WTC11 (cell line): ENCODE measurements around the gene LRRC41. TPM values are rescaled to one million over a fixed set of nuclear protein-coding genes. Genes with fewer than 3 reads are reported as not detected.
"Not testable (repeated sequence)": the region's sequence is repeated elsewhere in the genome, so short reads cannot be mapped to it uniquely, and the experiment has no call there.

Experiments used
- ATAC-seq: fragments of 200-7000 bp; cut with Tn5 transposase; 2 replicates; pipeline ENCODE4 v1.10.0; 2021; ENCODE audit warnings: mild to moderate bottlenecking, moderate library complexity
- CTCF ChIA-PET: fragments of 300-600 bp; sonication (Branson Sonifier 250); formaldehyde crosslinking; loops from one replicate; lab custom pipeline; 2021; ENCODE audit warnings: antibody characterized with exemption; lab: Charles Lee
- POLR2A ChIA-PET: fragments of 350-600 bp; sonication (Branson Sonifier 250); formaldehyde crosslinking; loops from one replicate; lab custom pipeline; 2021; ENCODE audit warnings: antibody characterized with exemption; lab: Charles Lee
- DNase-seq: peaks from one replicate; pipeline ENCODE4 v3.0.0; 2021; ENCODE audit warnings: low spot score
- H3K27ac Mint-ChIP-seq: 2 replicates; pipeline ENCODE4 v1.8.0; 2021; ENCODE audit warnings: mixed read lengths
- H3K27me3 Mint-ChIP-seq: 2 replicates; pipeline ENCODE4 v1.8.0; 2021; ENCODE audit warnings: low read depth, mild to moderate bottlenecking, moderate library complexity, mixed read lengths
- H3K36me3 Mint-ChIP-seq: 2 replicates; pipeline ENCODE4 v1.8.0; 2021; ENCODE audit warnings: mixed read lengths
- H3K4me1 Mint-ChIP-seq: 2 replicates; pipeline ENCODE4 v1.8.0; 2022; ENCODE audit warnings: mixed read lengths
- H3K4me3 Mint-ChIP-seq: 2 replicates; pipeline ENCODE4 v1.8.0; 2021; ENCODE audit warnings: mild to moderate bottlenecking, moderate library complexity, mixed read lengths
- H3K9me3 Mint-ChIP-seq: 2 replicates; pipeline ENCODE4 v1.8.0; 2021; ENCODE audit warnings: mixed read lengths
- ATF1 ChIP-seq: sonication (generic); formaldehyde crosslinking; IDR thresholded peaks from 2 replicates; pipeline ENCODE4 v1.8.1; 2023; ENCODE audit warnings: mild to moderate bottlenecking, moderate library complexity, missing genetic modification reagents
- FOXJ3 ChIP-seq: sonication (generic); formaldehyde crosslinking; IDR thresholded peaks from 2 replicates; pipeline ENCODE4 v1.9.0; 2021; ENCODE audit warnings: missing genetic modification reagents, mild to moderate bottlenecking, borderline replicate concordance
- GRHL2 ChIP-seq: fragments of 250-450 bp; sonication (Bioruptor Pico); IDR thresholded peaks from 2 replicates; pipeline ENCODE4 v1.8.0; 2022; ENCODE audit warnings: mild to moderate bottlenecking, moderate library complexity; ENCODE audit not compliant: insufficient replicate concordance, severe bottlenecking
- JUN ChIP-seq: sonication (generic); formaldehyde crosslinking; IDR thresholded peaks from 2 replicates; pipeline ENCODE4 v1.8.0; 2023; ENCODE audit warnings: mild to moderate bottlenecking, missing genetic modification reagents
- NFATC4 ChIP-seq: fragments of 250-450 bp; sonication (Bioruptor Pico); IDR thresholded peaks from 2 replicates; pipeline ENCODE4 v1.9.0; 2021; ENCODE audit warnings: mild to moderate bottlenecking
- NFE2L1 ChIP-seq: sonication (generic); formaldehyde crosslinking; IDR thresholded peaks from 2 replicates; pipeline ENCODE4 v1.8.1; 2023; ENCODE audit warnings: missing genetic modification reagents
- NR1H2 ChIP-seq: sonication (generic); formaldehyde crosslinking; IDR thresholded peaks from 2 replicates; pipeline ENCODE4 v1.9.0; 2021; ENCODE audit warnings: mild to moderate bottlenecking, moderate library complexity, missing genetic modification reagents
- SP1 ChIP-seq: sonication (generic); formaldehyde crosslinking; conservative IDR thresholded peaks from 2 replicates; pipeline ENCODE4 v1.8.1; 2022; ENCODE audit warnings: missing genetic modification reagents
- TCF7 ChIP-seq: sonication (generic); formaldehyde crosslinking; IDR thresholded peaks from 2 replicates; pipeline ENCODE4 v1.8.0; 2022; ENCODE audit warnings: mild to moderate bottlenecking, low read depth, missing genetic modification reagents, moderate library complexity
- TEAD4 ChIP-seq: sonication (generic); formaldehyde crosslinking; IDR thresholded peaks from 2 replicates; pipeline ENCODE4 v1.8.0; 2022; ENCODE audit warnings: mild to moderate bottlenecking, missing genetic modification reagents
- ZNF121 ChIP-seq: sonication (generic); formaldehyde crosslinking; IDR thresholded peaks from 2 replicates; pipeline ENCODE4 v1.8.0; 2023; ENCODE audit warnings: missing genetic modification reagents
- ZNF232 ChIP-seq: sonication (generic); formaldehyde crosslinking; IDR thresholded peaks from 2 replicates; pipeline ENCODE4 v1.8.0; 2022; ENCODE audit warnings: mild to moderate bottlenecking, missing genetic modification reagents
- ZNF396 ChIP-seq: fragments of 250-450 bp; sonication (Bioruptor Pico); IDR thresholded peaks from 2 replicates; pipeline ENCODE4 v1.8.0; 2021; ENCODE audit warnings: mild to moderate bottlenecking, moderate library complexity, borderline replicate concordance
- total RNA-seq: library from RNA; stranded (reverse); gene quantifications from 3 replicates; pipeline ENCODE4 v1.2.3, GENCODE V29; 2021
- TF ChIP-seq, protein P1 (sequence below): fragments of 200-600 bp; IDR thresholded peaks from 2 replicates; pipeline ENCODE4 v1.8.0; 2022; ENCODE audit warnings: antibody characterized with exemption
- TF ChIP-seq, protein P2 (sequence below): sonication (generic); formaldehyde crosslinking; IDR thresholded peaks from 2 replicates; pipeline ENCODE4 v1.8.0; 2022; ENCODE audit warnings: mild to moderate bottlenecking, missing genetic modification reagents
- TF ChIP-seq, protein P3 (sequence below): sonication (generic); formaldehyde crosslinking; IDR thresholded peaks from 2 replicates; pipeline ENCODE4 v1.8.0; 2022; ENCODE audit warnings: missing genetic modification reagents
- TF ChIP-seq, protein P4 (sequence below): fragments of 250-450 bp; sonication (Bioruptor Pico); IDR thresholded peaks from 2 replicates; pipeline ENCODE4 v1.9.0; 2021; ENCODE audit warnings: mild to moderate bottlenecking
- TF ChIP-seq, protein P5 (sequence below): sonication (generic); formaldehyde crosslinking; IDR thresholded peaks from 2 replicates; pipeline ENCODE4 v1.8.1; 2022; ENCODE audit warnings: mild to moderate bottlenecking, missing genetic modification reagents, moderate library complexity, borderline replicate concordance

The LRRC41 gene
- total RNA-seq, 1 experiment from 2014 or later = 46.0 TPM

DNA sequence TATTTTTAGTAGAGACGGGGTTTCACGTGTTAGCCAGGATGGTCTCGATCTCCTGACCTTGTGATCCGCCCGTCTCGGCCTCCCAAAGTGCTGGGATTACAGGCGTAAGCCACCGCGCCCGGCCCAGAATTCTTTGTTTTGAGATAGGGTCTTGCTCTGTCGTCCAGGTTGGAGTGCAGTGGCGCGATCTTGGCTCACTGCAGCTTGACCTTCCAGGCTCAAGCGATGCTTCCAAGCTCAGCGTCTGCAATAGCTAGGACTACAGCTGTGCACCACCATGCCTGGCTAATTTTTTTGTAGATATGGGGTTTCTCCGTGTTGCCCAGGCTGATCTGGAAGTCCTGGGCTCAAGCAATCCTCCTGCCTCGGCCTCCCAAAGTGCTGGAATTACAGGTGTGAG lies 57.3 kb downstream of the LRRC41 start:
- not testable (repeated sequence) for H3K9me3 Mint-ChIP-seq, H3K27ac Mint-ChIP-seq, DNase-seq
- CTCF ChIA-PET = interaction anchor here (0.6 to 5.8 kb wide), 10 partner anchors 12 to 207 kb away, joined by 3 to 126 read pairs (median 5); no protein-coding TSS in a partner anchor
- H3K4me3 Mint-ChIP-seq = peak overlapping the region; percentile 97
- peak; percentile 79 for TF ChIP-seq ZNF121
- TF ChIP-seq, all 79 proteins: peak for 1; not testable (repeated sequence) for 78
- Mint-ChIP-seq H3K36me3 (peaks cover 19% of the 10 kb centered on the region), H3K4me1 (peaks cover 17% of the 10 kb centered on the region)
- not testable (repeated sequence) for ATAC-seq, H3K27me3 Mint-ChIP-seq
- POLR2A ChIA-PET = interaction anchor here (0.5 to 1.5 kb wide), 3 partner anchors 11 to 57 kb away, joined by 3 to 9 read pairs (median 8); partner anchors contain the start of genes LRRC41 and UQCRH

DNA sequence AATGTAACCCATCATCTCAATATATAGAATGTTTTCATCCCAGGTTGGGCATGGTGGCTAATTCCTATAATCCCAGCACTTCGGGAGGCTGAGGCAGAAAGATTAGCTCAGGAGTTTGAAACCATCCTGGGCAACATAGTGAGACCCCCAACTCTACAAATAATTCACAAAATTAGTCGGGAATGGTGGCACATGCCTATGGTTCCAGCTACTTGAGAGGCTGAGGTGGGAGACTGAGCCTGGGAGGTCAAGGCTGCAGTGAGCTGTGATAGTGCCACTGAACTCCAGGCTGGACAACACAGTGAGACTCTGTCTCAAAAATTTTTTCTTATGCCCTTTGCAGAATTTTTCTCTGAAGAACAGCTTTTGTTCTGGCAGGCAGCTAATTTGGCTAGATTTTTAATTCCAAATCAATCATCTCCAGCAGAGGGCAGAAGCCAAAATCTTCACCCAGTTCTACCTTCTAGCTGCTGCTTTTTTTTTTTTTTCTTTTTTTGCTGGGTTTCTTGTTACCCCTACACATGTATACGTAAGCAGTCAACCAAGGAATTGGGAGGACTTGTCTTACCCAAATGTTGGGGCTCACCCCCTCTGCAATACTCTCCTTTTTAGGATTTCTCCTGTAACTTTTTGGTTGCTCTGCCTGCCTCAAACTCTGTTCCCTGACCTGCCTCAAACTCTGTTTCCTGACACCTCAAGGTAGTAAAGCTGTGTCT lies 58.6 kb downstream of the LRRC41 start:
- Mint-ChIP-seq H3K4me3 (no peak overlapping the region), H3K27ac (no peak overlapping the region)

DNA sequence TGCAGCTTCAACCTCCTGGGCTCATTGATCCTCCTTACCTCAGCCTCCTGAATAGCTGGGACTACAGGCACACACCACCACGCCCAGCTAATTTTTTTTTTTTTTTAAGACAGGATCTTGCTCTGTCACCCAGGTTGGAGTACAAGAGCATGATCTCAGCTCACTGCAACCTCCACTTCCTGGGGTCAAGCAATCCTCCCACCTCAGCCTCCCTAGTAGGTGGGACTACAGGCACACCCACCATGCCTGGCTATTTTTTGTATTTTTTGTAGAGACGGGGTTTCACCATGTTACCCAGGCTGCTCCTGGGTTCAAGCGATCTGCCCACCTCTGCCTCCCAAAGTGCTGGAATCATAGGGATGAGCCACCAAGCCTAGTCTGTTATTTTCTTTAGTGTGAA lies 59.6 kb downstream of the LRRC41 start:
- H3K36me3 Mint-ChIP-seq = peaks cover 13% of the 10 kb centered on the region
- H3K4me3 Mint-ChIP-seq, ATAC-seq, POLR2A ChIA-PET, H3K27ac Mint-ChIP-seq, H3K27me3 Mint-ChIP-seq, DNase-seq: not testable (repeated sequence)
- CTCF ChIA-PET = interaction anchor here (0.6 to 5.8 kb wide), 4 partner anchors 9 to 127 kb away, joined by 3 to 126 read pairs (median 6); no protein-coding TSS in a partner anchor
- peaks cover 11% of the 10 kb centered on the region for H3K4me1 Mint-ChIP-seq
- H3K9me3 Mint-ChIP-seq = peaks cover 15% of the 10 kb centered on the region

More for the DNA sequence above, 58.6 kb downstream of the LRRC41 start:
- peak; percentile 42; the same call in 1 of the 2 replicates for TF ChIP-seq ZNF121
- no peak for TF ChIP-seq TCF7 (CRISPR knock-in tag)
- CTCF ChIA-PET = interaction anchor here (0.6 to 5.8 kb wide), 23 partner anchors 9 to 942 kb away, joined by 3 to 126 read pairs (median 4); partner anchors contain the start of genes LURAP1, PIK3R3 and POMGNT1
- POLR2A ChIA-PET = interaction anchor here (1.0 kb wide), 1 partner anchor 20 kb away, joined by 3 read pairs; no protein-coding TSS in a partner anchor
- ATAC-seq = no peak
- peaks cover 11% of the 10 kb centered on the region for H3K36me3 Mint-ChIP-seq
- peaks cover 5% of the 10 kb centered on the region for H3K9me3 Mint-ChIP-seq
- H3K4me1 Mint-ChIP-seq = peaks cover 17% of the 10 kb centered on the region
- no peak for DNase-seq
- H3K27me3 Mint-ChIP-seq = peaks cover under 1% of the 10 kb centered on the region; the same call in 1 of the 2 replicates

DNA sequence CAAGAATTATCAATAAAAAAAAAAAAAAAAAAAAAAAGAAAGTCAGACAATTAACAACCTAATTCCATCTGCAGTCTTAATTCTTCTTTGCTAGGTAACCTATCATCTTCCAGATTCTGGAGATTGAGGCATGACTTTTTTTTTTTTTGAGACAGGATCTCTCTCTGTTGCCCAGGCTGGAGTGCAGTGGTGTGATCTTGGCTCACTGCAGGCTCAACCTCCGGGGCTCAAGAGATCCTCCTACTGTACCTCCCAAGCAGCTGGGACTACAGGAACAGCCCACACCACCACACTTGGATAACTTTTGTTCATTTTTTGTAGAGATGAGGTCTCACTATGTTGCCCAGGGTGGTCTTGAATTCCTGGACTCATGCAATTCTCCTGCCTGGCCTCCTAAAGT lies 60.5 kb downstream of the LRRC41 start:
- DNase-seq = no peak
- Mint-ChIP-seq H3K4me1 (peaks cover 6% of the 10 kb centered on the region), H3K36me3 (peaks cover 18% of the 10 kb centered on the region), H3K4me3 (no peak overlapping the region), H3K9me3 (peaks cover 22% of the 10 kb centered on the region), H3K27me3 (peaks cover 13% of the 10 kb centered on the region; the same call in 1 of the 2 replicates), H3K27ac (no peak overlapping the region)
- TF ChIP-seq, protein P1, sequence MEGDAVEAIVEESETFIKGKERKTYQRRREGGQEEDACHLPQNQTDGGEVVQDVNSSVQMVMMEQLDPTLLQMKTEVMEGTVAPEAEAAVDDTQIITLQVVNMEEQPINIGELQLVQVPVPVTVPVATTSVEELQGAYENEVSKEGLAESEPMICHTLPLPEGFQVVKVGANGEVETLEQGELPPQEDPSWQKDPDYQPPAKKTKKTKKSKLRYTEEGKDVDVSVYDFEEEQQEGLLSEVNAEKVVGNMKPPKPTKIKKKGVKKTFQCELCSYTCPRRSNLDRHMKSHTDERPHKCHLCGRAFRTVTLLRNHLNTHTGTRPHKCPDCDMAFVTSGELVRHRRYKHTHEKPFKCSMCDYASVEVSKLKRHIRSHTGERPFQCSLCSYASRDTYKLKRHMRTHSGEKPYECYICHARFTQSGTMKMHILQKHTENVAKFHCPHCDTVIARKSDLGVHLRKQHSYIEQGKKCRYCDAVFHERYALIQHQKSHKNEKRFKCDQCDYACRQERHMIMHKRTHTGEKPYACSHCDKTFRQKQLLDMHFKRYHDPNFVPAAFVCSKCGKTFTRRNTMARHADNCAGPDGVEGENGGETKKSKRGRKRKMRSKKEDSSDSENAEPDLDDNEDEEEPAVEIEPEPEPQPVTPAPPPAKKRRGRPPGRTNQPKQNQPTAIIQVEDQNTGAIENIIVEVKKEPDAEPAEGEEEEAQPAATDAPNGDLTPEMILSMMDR = no peak
- TF ChIP-seq FOXJ3 (CRISPR knock-in tag) (no peak), SP1 (CRISPR knock-in tag) (no peak), NR1H2 (CRISPR knock-in tag) (no peak), TEAD4 (CRISPR knock-in tag) (no peak), GRHL2 (CRISPR knock-in tag) (no peak), JUN (CRISPR knock-in tag) (no peak), NFATC4 (CRISPR knock-in tag) (no peak), ZNF121 (no peak), ZNF232 (no peak), NFE2L1 (CRISPR knock-in tag) (no peak), ZNF396 (CRISPR knock-in tag) (no peak), ATF1 (CRISPR knock-in tag) (no peak)
- TF ChIP-seq, protein P2, sequence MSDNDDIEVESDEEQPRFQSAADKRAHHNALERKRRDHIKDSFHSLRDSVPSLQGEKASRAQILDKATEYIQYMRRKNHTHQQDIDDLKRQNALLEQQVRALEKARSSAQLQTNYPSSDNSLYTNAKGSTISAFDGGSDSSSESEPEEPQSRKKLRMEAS (CRISPR knock-in tag) = no peak
- TF ChIP-seq, protein P3, sequence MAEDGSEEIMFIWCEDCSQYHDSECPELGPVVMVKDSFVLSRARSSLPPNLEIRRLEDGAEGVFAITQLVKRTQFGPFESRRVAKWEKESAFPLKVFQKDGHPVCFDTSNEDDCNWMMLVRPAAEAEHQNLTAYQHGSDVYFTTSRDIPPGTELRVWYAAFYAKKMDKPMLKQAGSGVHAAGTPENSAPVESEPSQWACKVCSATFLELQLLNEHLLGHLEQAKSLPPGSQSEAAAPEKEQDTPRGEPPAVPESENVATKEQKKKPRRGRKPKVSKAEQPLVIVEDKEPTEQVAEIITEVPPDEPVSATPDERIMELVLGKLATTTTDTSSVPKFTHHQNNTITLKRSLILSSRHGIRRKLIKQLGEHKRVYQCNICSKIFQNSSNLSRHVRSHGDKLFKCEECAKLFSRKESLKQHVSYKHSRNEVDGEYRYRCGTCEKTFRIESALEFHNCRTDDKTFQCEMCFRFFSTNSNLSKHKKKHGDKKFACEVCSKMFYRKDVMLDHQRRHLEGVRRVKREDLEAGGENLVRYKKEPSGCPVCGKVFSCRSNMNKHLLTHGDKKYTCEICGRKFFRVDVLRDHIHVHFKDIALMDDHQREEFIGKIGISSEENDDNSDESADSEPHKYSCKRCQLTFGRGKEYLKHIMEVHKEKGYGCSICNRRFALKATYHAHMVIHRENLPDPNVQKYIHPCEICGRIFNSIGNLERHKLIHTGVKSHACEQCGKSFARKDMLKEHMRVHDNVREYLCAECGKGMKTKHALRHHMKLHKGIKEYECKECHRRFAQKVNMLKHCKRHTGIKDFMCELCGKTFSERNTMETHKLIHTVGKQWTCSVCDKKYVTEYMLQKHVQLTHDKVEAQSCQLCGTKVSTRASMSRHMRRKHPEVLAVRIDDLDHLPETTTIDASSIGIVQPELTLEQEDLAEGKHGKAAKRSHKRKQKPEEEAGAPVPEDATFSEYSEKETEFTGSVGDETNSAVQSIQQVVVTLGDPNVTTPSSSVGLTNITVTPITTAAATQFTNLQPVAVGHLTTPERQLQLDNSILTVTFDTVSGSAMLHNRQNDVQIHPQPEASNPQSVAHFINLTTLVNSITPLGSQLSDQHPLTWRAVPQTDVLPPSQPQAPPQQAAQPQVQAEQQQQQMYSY = no peak
- TF ChIP-seq, protein P4, sequence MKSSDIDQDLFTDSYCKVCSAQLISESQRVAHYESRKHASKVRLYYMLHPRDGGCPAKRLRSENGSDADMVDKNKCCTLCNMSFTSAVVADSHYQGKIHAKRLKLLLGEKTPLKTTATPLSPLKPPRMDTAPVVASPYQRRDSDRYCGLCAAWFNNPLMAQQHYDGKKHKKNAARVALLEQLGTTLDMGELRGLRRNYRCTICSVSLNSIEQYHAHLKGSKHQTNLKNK (CRISPR knock-in tag) = no peak
- TF ChIP-seq, protein P5, sequence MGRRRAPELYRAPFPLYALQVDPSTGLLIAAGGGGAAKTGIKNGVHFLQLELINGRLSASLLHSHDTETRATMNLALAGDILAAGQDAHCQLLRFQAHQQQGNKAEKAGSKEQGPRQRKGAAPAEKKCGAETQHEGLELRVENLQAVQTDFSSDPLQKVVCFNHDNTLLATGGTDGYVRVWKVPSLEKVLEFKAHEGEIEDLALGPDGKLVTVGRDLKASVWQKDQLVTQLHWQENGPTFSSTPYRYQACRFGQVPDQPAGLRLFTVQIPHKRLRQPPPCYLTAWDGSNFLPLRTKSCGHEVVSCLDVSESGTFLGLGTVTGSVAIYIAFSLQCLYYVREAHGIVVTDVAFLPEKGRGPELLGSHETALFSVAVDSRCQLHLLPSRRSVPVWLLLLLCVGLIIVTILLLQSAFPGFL = no peak
- POLR2A ChIA-PET = no interaction called here
- CTCF ChIA-PET = no interaction called here
- ATAC-seq = no peak

DNA sequence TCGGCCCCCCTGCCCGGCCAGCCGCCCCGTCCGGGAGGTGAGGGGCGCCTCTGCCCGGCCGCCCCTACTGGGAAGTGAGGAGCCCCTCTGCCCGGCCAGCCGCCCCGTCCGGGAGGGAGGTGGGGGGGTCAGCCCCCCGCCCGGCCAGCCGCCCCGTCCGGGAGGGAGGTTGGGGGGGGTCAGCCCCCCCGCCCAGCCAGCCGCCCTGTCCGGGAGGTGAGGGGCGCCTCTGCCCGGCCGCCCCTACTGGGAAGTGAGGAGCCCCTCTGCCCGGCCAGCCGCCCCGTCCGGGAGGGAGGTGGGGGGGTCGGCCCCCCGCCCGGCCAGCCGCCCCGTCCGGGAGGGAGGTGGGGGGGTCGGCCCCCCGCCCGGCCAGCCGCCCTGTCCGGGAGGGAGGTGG lies 61.7 kb downstream of the LRRC41 start:
- Mint-ChIP-seq H3K36me3 (peaks cover 23% of the 10 kb centered on the region), H3K27me3 (peaks cover 15% of the 10 kb centered on the region; the same call in 1 of the 2 replicates), H3K9me3 (peaks cover 29% of the 10 kb centered on the region)
- H3K27ac Mint-ChIP-seq, CTCF ChIA-PET, DNase-seq, ATAC-seq, H3K4me3 Mint-ChIP-seq, H3K4me1 Mint-ChIP-seq, POLR2A ChIA-PET: not testable (repeated sequence)
